OCI-LY1 (cell line): ENCODE data around the gene TRRAP.

ENCODE experiments used
- H2AFZ ChIP-seq: fragments of 200-600 bp; sonication (generic), shearing (Covaris generic); 2 replicates; pipeline ENCODE4 v1.6.0; 2014; ENCODE audit warnings: antibody characterized with exemption, mild to moderate bottlenecking, low read length
- H3F3A ChIP-seq: fragments of 200-600 bp; sonication (generic), shearing (Covaris generic); 2 replicates; pipeline ENCODE4 v1.6.0; 2014; ENCODE audit warnings: mild to moderate bottlenecking, antibody characterized with exemption, low read length, moderate library complexity; ENCODE audit not compliant: insufficient read depth
- H3K27ac ChIP-seq: fragments of 200-600 bp; sonication (generic); 2 replicates; pipeline ENCODE4 v1.5.1; 2014; ENCODE audit warnings: low read length, mixed run types, mild to moderate bottlenecking, low read depth; ENCODE audit not compliant: poor library complexity, severe bottlenecking
- H3K27me3 ChIP-seq: fragments of 200-600 bp; sonication (generic); 2 replicates; pipeline ENCODE4 v1.6.0; 2014; ENCODE audit warnings: antibody characterized with exemption, mild to moderate bottlenecking, low read length, moderate library complexity; ENCODE audit not compliant: insufficient read depth
- H3K36me3 ChIP-seq: fragments of 200-600 bp; sonication (generic); 2 replicates; pipeline ENCODE4 v1.6.1; 2014; ENCODE audit warnings: mild to moderate bottlenecking, antibody characterized with exemption, low read length, moderate library complexity, mixed read lengths; ENCODE audit not compliant: insufficient read depth
- H3K4me1 ChIP-seq: fragments of 200-600 bp; sonication (generic); 2 replicates; pipeline ENCODE4 v1.5.1; 2014; ENCODE audit warnings: mild to moderate bottlenecking, low read length, moderate library complexity; ENCODE audit not compliant: insufficient read depth, severe bottlenecking
- H3K4me2 ChIP-seq: fragments of 200-600 bp; sonication (generic), shearing (Covaris generic); 2 replicates; pipeline ENCODE4 v1.6.1; 2014; ENCODE audit warnings: low read length
- H3K4me3 ChIP-seq: fragments of 200-600 bp; sonication (generic); 2 replicates; pipeline ENCODE4 v1.5.1; 2014; ENCODE audit warnings: low read length, low read depth, mild to moderate bottlenecking, mixed read lengths; ENCODE audit not compliant: poor library complexity, severe bottlenecking
- H3K79me2 ChIP-seq: fragments of 200-600 bp; shearing (Covaris generic); 2 replicates; pipeline ENCODE4 v1.6.1; 2016; ENCODE audit warnings: mixed run types, low read length, mixed read lengths; ENCODE audit not compliant: insufficient read depth
- H3K9ac ChIP-seq: fragments of 200-600 bp; sonication (generic), shearing (Covaris generic); 2 replicates; pipeline ENCODE4 v1.6.1; 2014; ENCODE audit warnings: mild to moderate bottlenecking, low read length, mixed read lengths
- H3K9me2 ChIP-seq: fragments of 200-600 bp; sonication (generic), shearing (Covaris generic); 2 replicates; pipeline ENCODE4 v1.6.1; 2014; ENCODE audit warnings: low read depth, mild to moderate bottlenecking, low read length, mixed read lengths
- H3K9me3 ChIP-seq: fragments of 200-600 bp; shearing (Covaris generic); 2 replicates; pipeline ENCODE4 v1.6.1; 2014; ENCODE audit warnings: low read length, mixed read lengths
- H4K20me1 ChIP-seq: fragments of 200-600 bp; sonication (generic), shearing (Covaris generic); 2 replicates; pipeline ENCODE4 v1.6.0; 2016; ENCODE audit warnings: mild to moderate bottlenecking, low read length; ENCODE audit not compliant: insufficient read depth
- CTCF ChIP-seq: fragments of 200-600 bp; sonication (generic), shearing (Covaris generic); IDR thresholded peaks from 2 replicates; pipeline ENCODE4 v1.5.1; 2017; ENCODE audit warnings: mild to moderate bottlenecking, antibody characterized with exemption, low read length, moderate library complexity, mixed read lengths
- EZH2 ChIP-seq: fragments of 200-600 bp; sonication (generic), shearing (Covaris generic); IDR thresholded peaks from 2 replicates; pipeline ENCODE4 v1.8.0; 2017; ENCODE audit warnings: borderline replicate concordance, mixed run types, mild to moderate bottlenecking, antibody characterized with exemption, low read length, moderate library complexity, mixed read lengths

The TRRAP gene

DNA sequence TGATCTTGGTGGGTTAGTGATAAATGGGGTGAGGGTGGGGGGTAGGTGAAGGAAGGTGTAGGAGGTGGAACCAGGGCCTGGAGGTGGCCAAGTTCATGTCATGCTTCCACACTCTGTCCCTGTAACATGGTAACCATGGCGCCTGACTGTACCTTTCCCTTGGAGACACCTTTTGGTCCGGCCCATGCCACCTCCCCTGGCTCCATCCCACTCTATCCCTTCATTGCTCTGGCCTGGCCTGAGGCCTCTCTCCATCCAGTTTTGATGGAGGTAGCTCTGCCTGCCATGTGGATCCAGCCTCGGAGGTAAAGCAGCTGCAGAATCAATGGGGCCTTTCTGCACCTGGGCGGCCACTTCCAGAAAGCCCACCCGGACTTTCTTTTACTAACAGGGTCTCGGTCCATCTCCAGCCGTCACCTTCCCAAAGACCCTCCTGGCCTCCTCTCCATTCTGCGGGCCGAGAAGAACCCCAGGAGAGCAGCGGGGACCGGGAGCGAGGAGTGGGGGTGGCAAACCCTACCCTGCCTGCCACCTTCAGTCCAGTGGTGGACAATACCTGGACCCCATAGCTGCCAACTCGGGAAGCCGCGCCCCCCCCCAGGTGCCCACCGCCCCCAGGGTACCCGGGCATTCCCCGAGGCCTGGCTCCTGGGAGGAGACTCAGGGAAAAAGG lies 504 bp upstream of the TRRAP start:
- H3K27ac ChIP-seq: no peak overlapping the region
- no peaks in the 10 kb centered on the region; the same call in 1 of the 2 replicates for H3K27me3 ChIP-seq
- peaks cover 25% of the 10 kb centered on the region for H3K36me3 ChIP-seq
- no peak for TF ChIP-seq CTCF
- TF ChIP-seq EZH2: no peak
- no peaks in the 10 kb centered on the region for H3K9me2 ChIP-seq
- peaks cover 17% of the 10 kb centered on the region for H3K79me2 ChIP-seq
- peak overlapping the region; percentile 98 for H3K4me2 ChIP-seq
- peaks cover 14% of the 10 kb centered on the region for H3K4me1 ChIP-seq
- H3K9me3 ChIP-seq: no peaks in the 10 kb centered on the region
- peak overlapping the region; percentile 100; the same call in 1 of the 2 replicates for H3K9ac ChIP-seq
- no peaks in the 10 kb centered on the region for H4K20me1 ChIP-seq
- H3K4me3 ChIP-seq: peak overlapping the region; percentile 98
- no peak overlapping the region for H2AFZ ChIP-seq
- H3F3A ChIP-seq: 0 out of 2 replicates have a peak, but pooled peaks cover under 1% of the 10 kb centered on the region

- no peak overlapping the region for H2AFZ ChIP-seq
- peaks cover 41% of the 10 kb centered on the region for H3K36me3 ChIP-seq
- H3K27me3 ChIP-seq: no peaks in the 10 kb centered on the region; the same call in 1 of the 2 replicates
- H3K4me3 ChIP-seq: peak overlapping the region; percentile 98
- H3K27ac ChIP-seq: peak overlapping the region; percentile 79
- TF ChIP-seq EZH2 (no peak), CTCF (peak; percentile 65)
- no peaks in the 10 kb centered on the region for H4K20me1 ChIP-seq
- H3K4me1 ChIP-seq: peaks cover 14% of the 10 kb centered on the region
- H3F3A ChIP-seq: no peaks in the 10 kb centered on the region
- peak overlapping the region; percentile 100 for H3K9ac ChIP-seq
- peaks cover 17% of the 10 kb centered on the region for H3K79me2 ChIP-seq
- H3K4me2 ChIP-seq: peak overlapping the region; percentile 98
- no peaks in the 10 kb centered on the region for H3K9me3 ChIP-seq
- no peaks in the 10 kb centered on the region for H3K9me2 ChIP-seq
These were observed 1.1 kb downstream of the TRRAP start for GRCh38 chr7:98879198-98879978.

- H3K9me3 ChIP-seq: no peaks in the 10 kb centered on the region
- H3K79me2 ChIP-seq: peaks cover 17% of the 10 kb centered on the region
- peaks cover 14% of the 10 kb centered on the region for H3K4me1 ChIP-seq
- no peaks in the 10 kb centered on the region for H3F3A ChIP-seq
- no peaks in the 10 kb centered on the region; the same call in 1 of the 2 replicates for H3K27me3 ChIP-seq
- no peaks in the 10 kb centered on the region for H3K9me2 ChIP-seq
- H3K36me3 ChIP-seq: peaks cover 47% of the 10 kb centered on the region
- no peaks in the 10 kb centered on the region for H4K20me1 ChIP-seq
- peak overlapping the region; percentile 100 for H3K9ac ChIP-seq
- H3K4me2 ChIP-seq: peak overlapping the region; percentile 98
- peak overlapping the region; percentile 79 for H3K27ac ChIP-seq
- TF ChIP-seq CTCF (no peak), EZH2 (no peak)
- H3K4me3 ChIP-seq: peak overlapping the region; percentile 98
- no peak overlapping the region for H2AFZ ChIP-seq
These were observed 1.6 kb downstream of the TRRAP start for GRCh38 chr7:98879979-98880315.
